Measurements from ENCODE around the gene ASCL1.

ASCL1 gene

GRCh38 chr12:102951841-102952240 is 5.6 kb upstream of the ASCL1 start:
- DNase-seq (ENCODE audit: low read depth in 2 of 2), result no peak

DNA sequence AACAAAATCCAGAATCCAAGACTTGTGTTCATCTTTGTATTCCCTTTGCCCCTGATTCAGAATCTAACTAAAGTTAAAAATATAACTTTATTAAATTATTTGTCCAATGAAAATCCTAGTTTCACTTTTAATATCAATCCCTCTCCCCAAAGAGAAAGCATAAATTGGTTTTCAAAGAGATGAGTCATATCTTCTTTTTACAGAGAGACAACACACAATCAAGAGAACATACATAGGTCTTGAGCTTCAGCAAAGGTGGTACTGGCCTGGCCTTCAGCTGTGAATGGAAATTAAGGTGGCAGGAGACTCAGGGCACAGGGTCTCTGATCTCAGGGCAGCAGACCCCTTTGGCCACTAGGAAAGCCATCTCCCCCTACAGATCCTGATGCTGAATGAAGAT is 4.3 kb upstream of the ASCL1 start:
- DNase-seq (ENCODE audit: low read depth in 2 of 2), result no peak

- DNase-seq (ENCODE audit: low read depth in 2 of 2), result no peak
These were observed 3.3 kb upstream of the ASCL1 start for GRCh38 chr12:102954134-102954533.

GRCh38 chr12:102955926-102956737 is 1.3 kb upstream of the ASCL1 start:
- DNase-seq (ENCODE audit: low read depth in 2 of 2), result no peak

GRCh38 chr12:102956738-102957327 is 641 bp upstream of the ASCL1 start:
- DNase-seq (ENCODE audit: low read depth in 2 of 2), result no peak

GRCh38 chr12:102958073-102958829 is 777 bp downstream of the ASCL1 start:
- no peak for DNase-seq (ENCODE audit: low read depth in 2 of 2)

- DNase-seq (ENCODE audit: low read depth in 2 of 2), result no peak
These were observed 1.3 kb downstream of the ASCL1 start for GRCh38 chr12:102958830-102959176.

GRCh38 chr12:102959391-102959790 is 1.9 kb downstream of the ASCL1 start:
- no peak for DNase-seq (ENCODE audit: low read depth in 2 of 2)

DNA sequence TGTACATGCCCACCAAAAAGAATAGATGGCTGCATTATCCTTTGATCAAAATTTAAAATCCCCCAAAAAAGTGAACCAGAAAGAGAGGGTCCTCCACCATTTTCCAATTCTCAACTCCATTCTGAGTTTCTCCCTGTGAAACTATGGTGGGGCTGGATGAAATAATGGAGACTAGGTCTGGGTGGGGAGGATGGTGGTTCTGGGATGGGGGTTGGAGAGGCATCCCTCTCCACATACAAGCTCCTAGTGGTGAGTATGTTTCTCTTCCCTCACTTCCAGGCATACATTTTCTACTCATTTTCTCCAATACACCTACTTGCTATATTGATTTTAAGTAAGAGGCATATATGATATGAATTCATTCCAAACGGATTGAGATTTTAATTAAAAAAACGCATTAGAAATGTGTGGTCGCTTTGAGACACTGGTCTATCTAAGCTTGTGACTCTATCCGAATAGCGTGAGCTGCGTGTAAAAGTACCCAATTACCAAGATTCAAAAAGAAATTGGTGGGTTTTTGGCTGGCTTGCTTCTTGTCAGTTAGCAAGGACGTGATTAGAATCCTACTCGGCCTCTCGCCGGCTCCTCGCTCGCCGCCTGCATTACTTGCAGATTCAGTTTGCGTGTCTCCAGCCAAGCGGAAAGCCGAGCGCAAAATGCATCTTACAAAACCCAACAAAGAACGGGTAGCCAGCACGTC is 3.4 kb downstream of the ASCL1 start:
- DNase-seq (ENCODE audit: low read depth in 2 of 2), result no peak

DNA sequence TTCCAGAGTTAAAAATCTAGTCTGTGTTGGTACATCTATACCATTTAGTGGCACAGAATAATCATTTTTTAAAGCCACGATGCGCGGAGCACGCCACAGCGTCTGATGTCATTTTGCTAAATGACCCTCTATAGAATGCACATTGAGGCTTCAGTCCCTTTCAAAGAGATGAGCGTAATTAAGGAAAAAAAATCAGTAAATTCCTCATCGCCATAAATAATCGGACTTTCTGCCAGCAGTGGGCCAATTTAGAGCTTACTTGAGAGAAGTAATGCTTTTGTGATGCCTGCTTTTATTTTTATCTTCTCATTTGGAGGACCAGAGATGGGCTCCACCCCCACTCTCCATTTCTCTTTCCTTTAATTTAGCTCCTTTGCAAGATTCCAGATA is 4.0 kb downstream of the ASCL1 start:
- no peak for DNase-seq (ENCODE audit: low read depth in 2 of 2)

GRCh38 chr12:102962532-102962931 is 5.1 kb downstream of the ASCL1 start:
- no peak for DNase-seq (ENCODE audit: low read depth in 2 of 2)

DNA sequence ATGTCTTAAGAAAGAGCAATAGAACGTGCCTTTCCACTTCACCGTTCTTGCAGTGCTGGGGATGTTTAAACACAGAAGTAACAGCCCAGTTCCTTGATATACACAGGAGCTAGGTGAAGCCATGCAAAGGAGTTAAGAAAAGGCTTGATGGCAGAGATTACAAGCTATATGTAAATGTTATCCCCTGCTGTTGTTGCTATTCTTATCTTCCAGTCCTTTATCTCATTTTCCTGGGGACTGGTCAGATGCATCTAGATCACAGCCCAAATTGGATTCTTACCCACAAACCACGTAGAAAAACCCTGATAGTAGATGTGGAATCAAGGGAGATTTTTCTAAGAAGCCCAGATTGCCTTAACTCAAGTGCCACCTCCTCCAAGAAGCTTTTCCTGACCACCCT is 5.5 kb downstream of the ASCL1 start:
- DNase-seq (ENCODE audit: low read depth in 2 of 2), result no peak

DNA sequence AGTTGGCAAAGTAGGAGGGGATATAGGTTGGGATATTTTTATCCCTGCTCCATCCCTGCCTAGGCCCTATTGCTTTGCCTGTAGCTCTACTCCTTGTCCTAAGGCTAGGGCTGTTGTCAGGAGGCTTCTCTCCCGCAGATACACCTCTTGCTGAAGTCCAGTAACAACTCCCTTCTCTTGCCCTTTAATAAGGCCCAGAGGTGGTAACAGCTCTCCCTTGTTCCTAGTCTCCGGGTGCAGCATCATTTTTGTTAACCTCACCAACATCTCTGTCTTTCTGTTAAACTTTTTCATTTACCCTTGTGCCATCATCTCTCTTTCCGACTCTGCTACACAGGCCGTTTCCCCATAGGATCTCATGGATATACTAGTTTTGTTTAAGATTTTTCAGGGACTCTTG is 6.3 kb downstream of the ASCL1 start:
- no peak for DNase-seq (ENCODE audit: low read depth in 2 of 2)

- DNase-seq (ENCODE audit: low read depth in 2 of 2), result no peak
These were observed 7.4 kb downstream of the ASCL1 start for GRCh38 chr12:102964872-102965271.

- DNase-seq (ENCODE audit: low read depth in 2 of 2), result no peak
These were observed 8.0 kb downstream of the ASCL1 start for GRCh38 chr12:102965281-102966155.

DNA sequence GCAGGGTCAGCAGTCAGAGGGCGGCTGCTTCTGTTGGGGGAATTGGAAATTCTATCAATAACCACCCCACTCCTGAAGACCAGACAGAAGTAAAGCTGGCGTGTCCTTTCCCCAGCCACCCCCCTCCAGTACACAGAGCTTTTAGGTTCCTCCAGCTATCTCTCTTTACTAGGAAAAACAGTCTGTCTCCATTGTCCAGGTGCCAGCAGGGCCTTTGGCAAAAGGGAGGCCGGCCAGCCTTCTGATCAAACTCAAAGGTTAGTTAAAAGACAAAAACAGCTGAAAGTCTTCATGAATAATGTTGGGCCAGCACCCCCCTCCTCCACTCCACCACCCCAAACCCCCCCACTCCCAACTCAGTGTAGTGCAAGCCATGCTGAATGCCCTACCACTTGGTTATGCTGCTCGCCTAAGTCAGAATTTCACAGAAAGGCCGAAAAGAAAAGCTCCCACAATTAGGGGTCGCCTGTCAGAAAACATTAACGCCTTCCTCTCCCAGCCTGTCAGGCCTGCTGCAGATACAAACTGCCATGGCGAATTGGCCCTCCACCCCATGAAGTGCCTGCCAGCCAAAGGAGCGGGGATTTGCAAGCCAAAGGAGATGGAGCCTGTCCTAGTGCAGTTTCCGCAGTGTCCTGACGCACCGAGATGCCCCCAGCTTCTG is 8.9 kb downstream of the ASCL1 start:
- DNase-seq (ENCODE audit: low read depth in 2 of 2), result no peak

DNA sequence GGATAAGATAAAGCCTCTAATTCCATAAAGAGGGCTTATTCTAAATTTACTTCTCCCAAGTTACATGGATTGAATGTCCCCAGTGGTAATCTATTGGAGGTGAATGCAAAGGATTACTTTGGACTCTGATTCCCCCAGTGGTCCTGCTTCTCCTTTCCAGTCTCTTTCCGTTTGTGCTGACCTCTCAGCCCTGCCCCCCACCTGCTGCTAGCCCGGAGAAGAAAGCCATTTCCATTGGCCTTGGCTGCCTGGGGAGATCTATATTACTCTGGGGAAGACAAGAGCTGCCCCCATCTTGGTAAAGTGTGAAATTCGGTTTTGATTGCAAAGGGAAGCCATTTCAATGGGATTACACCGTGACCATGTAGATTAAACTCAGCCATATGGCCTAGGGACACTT is 13.3 kb downstream of the ASCL1 start:
- no peak for DNase-seq (ENCODE audit: low read depth in 2 of 2)

- DNase-seq (ENCODE audit: low read depth in 2 of 2), result no peak
These were observed 13.8 kb downstream of the ASCL1 start for GRCh38 chr12:102971227-102971626.

- DNase-seq (ENCODE audit: low read depth in 2 of 2), result no peak
These were observed 16.1 kb downstream of the ASCL1 start for GRCh38 chr12:102973583-102973982.

GRCh38 chr12:102976609-102977280 is 19.3 kb downstream of the ASCL1 start:
- DNase-seq (ENCODE audit: low read depth in 2 of 2), result no peak
